Activated naive CD4-positive, alpha-beta T cell (primary cell): ENCODE data around the gene CNGA3.

Source experiments
- DNase-seq, 4 experiments: peaks; one replicate each; lab custom pipeline; 2025; lab: John Stamatoyannopoulos, UW

CNGA3 gene

GRCh38 chr2:98329549-98329948 lies 16.7 kb upstream of the CNGA3 start:
- DNase-seq: no peak

- DNase-seq: no peak
Measured at GRCh38 chr2:98332989-98333388, 13.3 kb upstream of the CNGA3 start.

- no peak for DNase-seq
Measured at GRCh38 chr2:98333922-98334321, 12.3 kb upstream of the CNGA3 start.

- no peak for DNase-seq
Measured at GRCh38 chr2:98334439-98335078, 11.7 kb upstream of the CNGA3 start.

GRCh38 chr2:98335271-98335670 lies 11.0 kb upstream of the CNGA3 start:
- DNase-seq: no peak

GRCh38 chr2:98341241-98341640 lies 5.0 kb upstream of the CNGA3 start:
- no peak for DNase-seq

- no peak for DNase-seq
Measured at GRCh38 chr2:98343285-98343684, 3.0 kb upstream of the CNGA3 start.

GRCh38 chr2:98347298-98348065 lies 1.2 kb downstream of the CNGA3 start:
- DNase-seq: no peak

GRCh38 chr2:98348066-98348561 lies 1.9 kb downstream of the CNGA3 start:
- no peak for DNase-seq

GRCh38 chr2:98350411-98350810 lies 4.2 kb downstream of the CNGA3 start:
- DNase-seq: no peak

GRCh38 chr2:98355881-98356280 lies 9.6 kb downstream of the CNGA3 start:
- DNase-seq: no peak

GRCh38 chr2:98356729-98357128 lies 10.5 kb downstream of the CNGA3 start:
- no peak for DNase-seq

- DNase-seq: no peak
Measured at GRCh38 chr2:98357849-98358248, 11.6 kb downstream of the CNGA3 start.

- DNase-seq: no peak
Measured at GRCh38 chr2:98359986-98360385, 13.7 kb downstream of the CNGA3 start.

- no peak for DNase-seq
Measured at GRCh38 chr2:98367721-98368120, 21.5 kb downstream of the CNGA3 start.

GRCh38 chr2:98369710-98370239 lies 23.5 kb downstream of the CNGA3 start:
- DNase-seq: no peak

GRCh38 chr2:98372121-98372520 lies 25.9 kb downstream of the CNGA3 start:
- no peak for DNase-seq

- DNase-seq: no peak
Measured at GRCh38 chr2:98372579-98372978, 26.3 kb downstream of the CNGA3 start.

- no peak for DNase-seq
Measured at GRCh38 chr2:98374286-98374685, 28.0 kb downstream of the CNGA3 start.

- no peak for DNase-seq
Measured at GRCh38 chr2:98374958-98375570, 28.8 kb downstream of the CNGA3 start.

- DNase-seq: no peak
Measured at GRCh38 chr2:98376301-98376910, 30.1 kb downstream of the CNGA3 start.

GRCh38 chr2:98376996-98377395 lies 30.7 kb downstream of the CNGA3 start:
- DNase-seq: no peak
